ENCODE data around the gene RFX8. TPM values are rescaled to one million over a fixed set of nuclear protein-coding genes. Genes with fewer than 3 reads are reported as not detected.

Gene RFX8
- total and polyA plus RNA-seq, 9 of the 15 experiments (the other 6 are each of a cell fraction or from before 2014, with no cell fraction given) = not detected

DNA sequence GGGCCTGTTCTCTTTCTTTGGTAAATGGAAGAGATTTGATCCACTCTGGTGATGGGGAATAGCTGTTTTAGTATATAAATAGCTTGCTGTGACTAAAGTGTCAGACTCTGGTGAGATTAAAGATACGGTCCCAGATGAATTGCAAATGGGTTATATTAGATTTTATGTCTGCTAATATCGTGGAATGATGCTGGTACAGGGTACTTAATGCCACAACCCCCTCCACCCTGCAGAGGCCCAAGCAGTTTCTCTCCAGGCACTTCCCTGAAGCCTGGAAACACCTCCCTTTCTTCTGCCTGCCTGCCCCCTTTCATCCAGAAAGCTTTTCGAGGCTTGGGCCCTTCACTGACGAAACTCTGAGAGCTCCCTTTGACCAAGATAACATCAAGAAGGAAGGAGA lies 21.4 kb upstream of the RFX8 start (continued):
- TF ChIP-seq SMARCA5 (IDR thresholded peaks at IDR 0.05) (no peak), POLR2AphosphoS5 (IDR thresholded peaks at IDR 0.05; ENCODE audit: control insufficient read depth, insufficient read depth, low read depth, low read length) (no peak), DNMT1 (IDR thresholded peaks at IDR 0.05) (no peak), MYNN (IDR thresholded peaks at IDR 0.05) (no peak), MYNN (CRISPR knock-in tag; IDR thresholded peaks at IDR 0.05) (no peak), SIRT6 (IDR thresholded peaks at IDR 0.05; ENCODE audit: low read depth, low read length) (no peak), JUN (IDR thresholded peaks at IDR 0.05; ENCODE audit: borderline replicate concordance, low read depth, low read length) (no peak), JUN (CRISPR knock-in tag; IDR thresholded peaks at IDR 0.05; ENCODE audit: borderline replicate concordance) (no peak), XRCC5 (IDR thresholded peaks at IDR 0.05; ENCODE audit: low read depth, low read length) (no peak), NCOA2 (IDR thresholded peaks at IDR 0.05; ENCODE audit: partially characterized antibody in 2 of 2) (no peak), SNIP1 (IDR thresholded peaks at IDR 0.05; ENCODE audit: low read depth) (no peak), TGIF2 (CRISPR knock-in tag; IDR thresholded peaks at IDR 0.05) (no peak)
- TF ChIP-seq, protein P1, sequence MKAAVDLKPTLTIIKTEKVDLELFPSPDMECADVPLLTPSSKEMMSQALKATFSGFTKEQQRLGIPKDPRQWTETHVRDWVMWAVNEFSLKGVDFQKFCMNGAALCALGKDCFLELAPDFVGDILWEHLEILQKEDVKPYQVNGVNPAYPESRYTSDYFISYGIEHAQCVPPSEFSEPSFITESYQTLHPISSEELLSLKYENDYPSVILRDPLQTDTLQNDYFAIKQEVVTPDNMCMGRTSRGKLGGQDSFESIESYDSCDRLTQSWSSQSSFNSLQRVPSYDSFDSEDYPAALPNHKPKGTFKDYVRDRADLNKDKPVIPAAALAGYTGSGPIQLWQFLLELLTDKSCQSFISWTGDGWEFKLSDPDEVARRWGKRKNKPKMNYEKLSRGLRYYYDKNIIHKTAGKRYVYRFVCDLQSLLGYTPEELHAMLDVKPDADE (conservative IDR thresholded peaks at IDR 0.05; ENCODE audit: control insufficient read depth, low read depth, low read length) = no peak

Data from K562 (cell line).